HG02981 (cell line): ENCODE measurements around the gene CASP8AP2.
A peak's percentile ranks its signal among the peaks of the same experiment; 100 is the strongest.
"Not testable (repeated sequence)": the region's sequence is repeated elsewhere in the genome, so short reads cannot be mapped to it uniquely, and the experiment has no call there.

Source experiments
- ATAC-seq: cut with Tn5 transposase; IDR thresholded peaks from one replicate; pipeline ENCODE4 v1.9.1; 2021; ENCODE audit warnings: mild to moderate bottlenecking, moderate library complexity; ENCODE audit not compliant: unreplicated experiment

CASP8AP2 gene

GRCh38 chr6:89829472-89830169 lies at the start of gene CASP8AP2:
Gene CASP8AP2 (plus strand): TSS chr6:89829880.
- ATAC-seq: peak; percentile 97

GRCh38 chr6:89781070-89782034 lies 48.3 kb upstream of the CASP8AP2 start:
- ATAC-seq: no peak

- ATAC-seq: no peak
These were observed 47.5 kb upstream of the CASP8AP2 start for GRCh38 chr6:89782222-89782621.

- ATAC-seq: not testable (repeated sequence)
These were observed 46.4 kb upstream of the CASP8AP2 start for GRCh38 chr6:89783293-89783692.

GRCh38 chr6:89784838-89785237 lies 44.8 kb upstream of the CASP8AP2 start:
- no peak for ATAC-seq

- no peak for ATAC-seq
These were observed 42.7 kb upstream of the CASP8AP2 start for GRCh38 chr6:89786970-89787369.

GRCh38 chr6:89787660-89788328 lies 41.9 kb upstream of the CASP8AP2 start:
- no peak for ATAC-seq

GRCh38 chr6:89789980-89790379 lies 39.7 kb upstream of the CASP8AP2 start:
- no peak for ATAC-seq

- no peak for ATAC-seq
These were observed 39.3 kb upstream of the CASP8AP2 start for GRCh38 chr6:89790403-89790802.

- ATAC-seq: peak; percentile 84
These were observed 36.8 kb upstream of the CASP8AP2 start for GRCh38 chr6:89792881-89793280.

- ATAC-seq: no peak
These were observed 36.1 kb upstream of the CASP8AP2 start for GRCh38 chr6:89793586-89793985.

GRCh38 chr6:89794324-89794723 lies 35.4 kb upstream of the CASP8AP2 start:
- no peak for ATAC-seq

- ATAC-seq: no peak
These were observed 32.4 kb upstream of the CASP8AP2 start for GRCh38 chr6:89797317-89797716.

GRCh38 chr6:89799096-89799495 lies 30.6 kb upstream of the CASP8AP2 start:
- no peak for ATAC-seq

- no peak for ATAC-seq
These were observed 29.9 kb upstream of the CASP8AP2 start for GRCh38 chr6:89799756-89800155.

- no peak for ATAC-seq
These were observed 26.4 kb upstream of the CASP8AP2 start for GRCh38 chr6:89803271-89803670.

- no peak for ATAC-seq
These were observed 23.8 kb upstream of the CASP8AP2 start for GRCh38 chr6:89805814-89806371.

- no peak for ATAC-seq
These were observed 22.1 kb upstream of the CASP8AP2 start for GRCh38 chr6:89807581-89807980.

- not testable (repeated sequence) for ATAC-seq
These were observed 16.3 kb upstream of the CASP8AP2 start for GRCh38 chr6:89813422-89813821.

GRCh38 chr6:89817481-89817880 lies 12.2 kb upstream of the CASP8AP2 start:
- no peak for ATAC-seq

- ATAC-seq: peak; percentile 19
These were observed 10.7 kb upstream of the CASP8AP2 start for GRCh38 chr6:89818977-89819335.
